Activated naive CD8-positive, alpha-beta T cell treated with anti-CD3 and anti-CD28 coated beads, Interleukin-2, amount 50 U/mL, for 24 hours (primary cell): ENCODE measurements around the gene MYOCOS.
"Not testable (repeated sequence)": the region's sequence is repeated elsewhere in the genome, so short reads cannot be mapped to it uniquely, and the experiment has no call there.

Experiments
- ATAC-seq: fragments of 150-1000 bp; cut with Tn5 transposase; one replicate; pipeline ENCODE4 v1.10.0; 2021
- DNase-seq: peaks from one replicate; pipeline ENCODE4 v3.0.0; 2021
- H3K27ac Mint-ChIP-seq: one replicate; pipeline ENCODE4 v1.8.0; 2021; ENCODE audit warnings: mild to moderate bottlenecking, mixed read lengths
- H3K27me3 Mint-ChIP-seq: one replicate; pipeline ENCODE4 v1.8.0; 2021; ENCODE audit warnings: mixed read lengths
- H3K36me3 Mint-ChIP-seq: one replicate; pipeline ENCODE4 v1.8.0; 2021; ENCODE audit warnings: low read depth, mixed read lengths
- H3K4me1 Mint-ChIP-seq: one replicate; pipeline ENCODE4 v1.8.0; 2021; ENCODE audit warnings: mixed read lengths
- H3K4me3 Mint-ChIP-seq: one replicate; pipeline ENCODE4 v1.8.0; 2021; ENCODE audit warnings: mild to moderate bottlenecking, moderate library complexity, mixed read lengths
- H3K9me3 Mint-ChIP-seq: one replicate; pipeline ENCODE4 v1.8.0; 2021; ENCODE audit warnings: mixed read lengths

MYOCOS gene, protein sequence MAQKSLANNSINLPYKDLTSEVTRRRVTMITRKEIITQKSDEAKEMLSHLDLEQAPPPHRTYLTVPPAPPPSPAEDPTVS

DNA sequence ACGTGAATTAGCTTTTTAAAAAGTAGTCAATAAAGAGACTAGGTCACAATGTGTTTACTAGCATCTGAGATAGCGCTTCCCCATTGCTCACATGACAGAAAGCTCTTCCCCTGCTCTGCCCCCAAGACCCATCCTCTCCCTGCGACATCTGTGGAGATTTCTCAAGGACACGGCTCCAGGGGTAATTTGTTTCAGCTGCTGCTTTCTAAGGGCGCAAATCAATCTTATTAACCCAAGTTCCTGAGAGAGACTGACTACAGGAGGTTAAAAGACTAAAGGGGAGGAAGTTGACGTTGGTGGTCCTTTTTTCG lies at the start of gene MYOCOS:
Gene MYOCOS, plus strand, starts transcription at position 92 of the 311 bp plus-strand sequence. CDS start 1,641 bp downstream, outside the sequence.
- Mint-ChIP-seq H3K4me3 (no peak within 1 kb of the TSS), H3K27ac (no peak within 1 kb of the TSS), H3K36me3 (no peaks in the 10 kb centered on the region), H3K4me1 (no peaks in the 10 kb centered on the region), H3K27me3 (no peaks in the 10 kb centered on the region), H3K9me3 (no peaks in the 10 kb centered on the region)
- DNase-seq (no peak), ATAC-seq (no peak)

DNA sequence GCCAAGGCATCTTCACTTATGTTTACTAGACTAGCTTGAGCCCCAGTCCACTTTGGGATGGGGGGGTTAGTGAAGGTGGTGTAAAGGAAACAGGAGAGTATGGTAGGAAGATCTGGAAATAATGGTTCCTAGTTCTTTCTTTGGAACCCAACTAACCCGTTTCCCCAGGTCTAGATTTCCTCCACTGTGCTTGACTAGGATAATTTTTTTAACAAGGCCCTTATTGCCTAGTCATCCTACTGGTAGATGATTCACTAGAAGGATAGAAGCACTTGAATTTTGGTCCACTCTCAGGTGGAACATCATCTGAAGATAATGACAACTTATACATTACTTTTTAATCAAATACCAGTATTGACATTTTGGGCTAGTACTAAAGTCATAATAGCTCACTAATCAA lies 45.9 kb upstream of the MYOCOS start:
- H3K36me3 Mint-ChIP-seq: peaks cover 59% of the 10 kb centered on the region
- no peak overlapping the region for H3K4me3 Mint-ChIP-seq
- no peaks in the 10 kb centered on the region for H3K27me3 Mint-ChIP-seq
- H3K9me3 Mint-ChIP-seq: no peaks in the 10 kb centered on the region
- ATAC-seq: no peak
- peaks cover 17% of the 10 kb centered on the region for H3K4me1 Mint-ChIP-seq
- H3K27ac Mint-ChIP-seq: peak overlapping the region; percentile 61
- no peak for DNase-seq

DNA sequence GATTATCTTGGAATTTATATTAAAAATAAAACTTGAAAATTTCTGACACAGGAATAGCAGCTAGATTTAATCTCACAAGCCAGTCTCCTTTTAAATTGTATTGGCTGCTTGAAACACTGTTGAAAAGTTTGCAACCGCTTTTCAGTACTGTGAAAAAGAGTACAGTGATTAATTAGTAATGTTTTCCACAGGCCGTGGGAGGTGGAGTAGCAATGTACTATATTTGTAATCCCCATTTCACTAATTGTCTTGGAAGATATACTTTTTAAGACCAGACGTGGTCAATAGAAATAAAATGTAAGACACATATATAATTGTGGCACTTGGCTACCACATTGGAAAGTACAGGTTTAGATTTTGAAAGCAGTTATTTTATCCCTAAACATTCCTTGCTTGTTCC lies 40.8 kb upstream of the MYOCOS start:
- no peaks in the 10 kb centered on the region for H3K27me3 Mint-ChIP-seq
- ATAC-seq (peak; percentile 43), DNase-seq (no peak)
- H3K36me3 Mint-ChIP-seq: peaks cover 67% of the 10 kb centered on the region
- H3K4me1 Mint-ChIP-seq: peaks cover 26% of the 10 kb centered on the region
- H3K4me3 Mint-ChIP-seq: no peak overlapping the region
- H3K9me3 Mint-ChIP-seq: no peaks in the 10 kb centered on the region
- peak overlapping the region; percentile 37 for H3K27ac Mint-ChIP-seq

DNA sequence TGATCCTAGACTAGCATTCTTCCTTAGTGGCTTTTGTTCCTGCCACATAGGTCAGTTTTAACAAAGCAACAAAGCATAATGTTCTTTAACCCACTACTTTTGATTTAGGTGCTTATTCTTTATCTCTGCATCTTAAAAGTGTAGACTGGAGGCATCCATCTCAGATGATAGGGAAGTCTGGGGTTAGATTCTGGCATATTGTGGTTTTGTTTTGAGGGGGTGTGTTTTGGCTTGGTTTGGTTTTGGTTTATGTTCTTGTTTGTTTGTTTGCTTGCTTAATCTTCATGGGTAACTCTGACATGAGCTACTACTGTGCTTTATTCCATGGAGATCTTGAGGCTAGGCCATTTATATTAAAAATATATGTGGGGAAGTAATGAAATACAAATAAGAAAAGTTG lies 40.3 kb upstream of the MYOCOS start:
- peaks cover 26% of the 10 kb centered on the region for H3K4me1 Mint-ChIP-seq
- peaks cover 68% of the 10 kb centered on the region for H3K36me3 Mint-ChIP-seq
- no peak for DNase-seq
- no peaks in the 10 kb centered on the region for H3K27me3 Mint-ChIP-seq
- no peak overlapping the region for H3K4me3 Mint-ChIP-seq
- ATAC-seq: no peak
- H3K27ac Mint-ChIP-seq: peak overlapping the region; percentile 37
- H3K9me3 Mint-ChIP-seq: no peaks in the 10 kb centered on the region

DNA sequence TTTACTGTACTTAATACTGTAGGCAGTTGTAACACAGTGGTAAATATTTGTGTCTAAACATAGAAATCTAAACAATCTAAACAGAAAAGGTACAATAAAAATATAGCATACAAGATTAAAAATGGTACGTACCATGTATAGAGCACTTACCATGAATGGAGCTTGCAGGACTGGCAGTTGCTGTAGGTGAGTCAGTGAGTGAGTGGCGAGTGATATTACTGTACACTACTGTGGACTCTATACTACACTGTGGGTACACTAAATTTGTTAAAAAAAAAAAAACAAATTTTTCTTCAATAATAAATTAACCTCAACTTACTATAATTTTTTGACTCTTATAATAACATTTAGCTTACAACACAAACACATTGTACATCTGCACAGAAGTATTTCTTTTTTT lies 39.5 kb upstream of the MYOCOS start:
- no peak for DNase-seq
- Mint-ChIP-seq H3K4me3 (no peak overlapping the region), H3K27ac (no peak overlapping the region), H3K9me3 (no peaks in the 10 kb centered on the region), H3K27me3 (no peaks in the 10 kb centered on the region), H3K36me3 (peaks cover 68% of the 10 kb centered on the region), H3K4me1 (peaks cover 26% of the 10 kb centered on the region)
- no peak for ATAC-seq

DNA sequence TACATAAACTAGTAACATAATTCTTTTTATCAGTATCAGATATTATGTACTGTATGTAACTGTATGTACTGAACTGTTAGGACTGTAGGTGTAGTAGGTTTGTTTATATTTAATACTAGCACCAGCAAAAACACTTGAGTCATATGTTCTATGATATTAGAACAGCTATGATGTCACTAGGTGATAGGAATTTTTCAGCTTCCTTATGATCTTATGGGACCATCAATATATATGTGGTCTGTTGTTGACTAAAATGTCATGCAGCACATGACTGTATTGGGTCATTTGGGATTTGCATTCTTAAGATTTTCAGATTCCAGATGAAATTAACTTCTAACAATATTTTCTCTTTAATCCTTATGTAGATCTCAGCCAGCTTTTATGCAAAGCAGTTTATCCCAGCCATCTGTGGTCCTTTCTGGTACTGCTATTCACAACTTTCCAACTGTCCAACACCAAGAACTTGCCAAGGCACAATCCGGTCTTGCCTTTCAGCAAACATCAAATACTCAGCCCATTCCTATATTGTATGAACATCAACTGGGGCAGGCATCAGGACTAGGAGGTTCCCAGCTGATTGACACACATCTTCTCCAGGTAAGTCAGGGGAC lies 38.3 kb upstream of the MYOCOS start:
- H3K27ac Mint-ChIP-seq: peak overlapping the region; percentile 65
- H3K4me1 Mint-ChIP-seq: peaks cover 27% of the 10 kb centered on the region
- no peak overlapping the region for H3K4me3 Mint-ChIP-seq
- no peaks in the 10 kb centered on the region for H3K9me3 Mint-ChIP-seq
- no peaks in the 10 kb centered on the region for H3K27me3 Mint-ChIP-seq
- H3K36me3 Mint-ChIP-seq: peaks cover 73% of the 10 kb centered on the region
- no peak for DNase-seq
- no peak for ATAC-seq

DNA sequence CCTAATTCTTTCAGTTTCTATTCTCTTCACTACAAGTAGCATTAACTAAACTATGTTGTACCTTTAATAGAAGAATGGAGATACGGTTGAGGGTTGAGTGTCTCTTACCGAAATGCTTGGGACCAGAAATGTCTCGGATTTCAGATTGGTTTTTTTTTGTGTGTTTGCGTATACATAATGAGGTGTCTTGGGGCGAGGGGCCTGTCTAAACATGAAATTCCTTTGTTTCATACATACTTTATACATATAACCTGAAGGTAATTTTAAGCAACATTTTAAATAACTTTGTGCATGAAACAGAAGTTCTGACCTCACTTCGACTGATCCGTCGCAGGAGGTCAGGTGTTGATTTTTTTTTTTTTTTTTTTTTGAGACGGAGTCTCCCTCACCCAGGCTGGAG lies 36.3 kb upstream of the MYOCOS start:
- ATAC-seq: no peak
- DNase-seq: no peak
- H3K27ac Mint-ChIP-seq: peak overlapping the region; percentile 1
- peaks cover 76% of the 10 kb centered on the region for H3K36me3 Mint-ChIP-seq
- no peak overlapping the region for H3K4me3 Mint-ChIP-seq
- H3K27me3 Mint-ChIP-seq: no peaks in the 10 kb centered on the region
- H3K4me1 Mint-ChIP-seq: peaks cover 30% of the 10 kb centered on the region
- H3K9me3 Mint-ChIP-seq: no peaks in the 10 kb centered on the region

DNA sequence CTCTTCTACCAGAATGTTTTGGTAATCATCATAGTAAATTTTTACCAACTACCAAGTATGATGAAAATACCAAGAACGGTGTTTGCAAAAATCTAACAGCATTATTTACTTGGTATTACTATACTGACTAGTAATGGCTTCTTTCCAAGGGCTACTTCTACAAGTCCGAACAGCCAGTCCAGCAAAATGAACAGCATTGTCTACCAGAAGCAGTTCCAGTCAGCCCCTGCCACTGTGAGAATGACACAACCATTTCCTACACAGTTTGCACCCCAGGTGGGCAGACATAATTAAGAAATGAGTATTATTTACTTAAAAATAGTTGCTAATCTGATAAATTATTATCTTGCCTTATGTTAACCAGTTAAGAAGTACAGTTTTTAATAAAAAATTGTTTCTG lies 33.8 kb upstream of the MYOCOS start:
- H3K36me3 Mint-ChIP-seq: peaks cover 81% of the 10 kb centered on the region
- H3K27ac Mint-ChIP-seq: no peak overlapping the region
- no peak for ATAC-seq

DNA sequence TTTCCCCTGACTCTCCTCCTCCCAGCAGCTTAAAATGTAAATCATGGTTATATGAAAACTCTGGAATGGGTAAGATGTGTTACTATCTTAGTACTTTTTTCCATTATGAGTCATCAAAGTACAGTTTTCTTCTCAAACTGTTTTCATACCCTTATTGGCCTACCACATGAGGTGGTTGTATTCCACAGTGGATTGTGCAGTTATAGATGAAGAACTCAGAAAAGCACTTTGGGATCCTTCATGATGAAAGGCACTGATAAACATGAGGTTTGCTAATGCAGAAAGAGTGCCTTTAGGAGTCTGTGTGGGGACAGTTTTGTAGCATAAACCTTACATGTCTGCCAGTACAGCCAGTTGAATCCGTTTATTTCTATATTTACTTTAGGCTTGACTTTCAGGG lies 32.0 kb upstream of the MYOCOS start:
- DNase-seq (no peak), ATAC-seq (peak; percentile 72)
- Mint-ChIP-seq H3K27me3 (no peaks in the 10 kb centered on the region), H3K4me3 (no peak overlapping the region), H3K9me3 (no peaks in the 10 kb centered on the region), H3K36me3 (peaks cover 78% of the 10 kb centered on the region), H3K27ac (peak overlapping the region; percentile 79), H3K4me1 (peaks cover 17% of the 10 kb centered on the region)

More for the DNA sequence above, 33.8 kb upstream of the MYOCOS start:
- no peaks in the 10 kb centered on the region for H3K9me3 Mint-ChIP-seq
- peaks cover 17% of the 10 kb centered on the region for H3K4me1 Mint-ChIP-seq
- H3K4me3 Mint-ChIP-seq: no peak overlapping the region
- no peak for DNase-seq
- H3K27me3 Mint-ChIP-seq: no peaks in the 10 kb centered on the region

DNA sequence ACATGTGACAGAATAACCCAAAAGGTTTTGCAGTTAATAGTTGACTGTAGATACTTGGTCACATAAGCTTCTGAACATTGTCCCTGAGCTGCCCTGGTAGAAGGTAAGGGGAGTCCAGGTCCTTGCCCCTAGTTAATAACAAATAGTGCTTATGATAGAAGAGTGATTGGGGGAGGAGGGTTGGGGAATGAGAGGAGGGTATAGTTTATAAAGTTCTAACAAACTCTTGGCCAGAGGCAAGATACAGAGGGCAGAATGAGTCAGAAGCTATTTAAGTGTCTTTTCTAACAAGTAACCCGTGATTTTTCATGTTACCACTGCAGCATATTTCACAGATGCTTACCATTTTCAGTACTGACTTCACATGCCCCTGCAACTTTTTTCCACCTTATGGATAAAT lies 26.7 kb upstream of the MYOCOS start:
- ATAC-seq (peak; percentile 28), DNase-seq (no peak)
- no peaks in the 10 kb centered on the region for H3K27me3 Mint-ChIP-seq
- H3K9me3 Mint-ChIP-seq: no peaks in the 10 kb centered on the region
- no peak overlapping the region for H3K4me3 Mint-ChIP-seq
- H3K4me1 Mint-ChIP-seq: no peaks in the 10 kb centered on the region
- H3K36me3 Mint-ChIP-seq: peaks cover 44% of the 10 kb centered on the region
- no peak overlapping the region for H3K27ac Mint-ChIP-seq

DNA sequence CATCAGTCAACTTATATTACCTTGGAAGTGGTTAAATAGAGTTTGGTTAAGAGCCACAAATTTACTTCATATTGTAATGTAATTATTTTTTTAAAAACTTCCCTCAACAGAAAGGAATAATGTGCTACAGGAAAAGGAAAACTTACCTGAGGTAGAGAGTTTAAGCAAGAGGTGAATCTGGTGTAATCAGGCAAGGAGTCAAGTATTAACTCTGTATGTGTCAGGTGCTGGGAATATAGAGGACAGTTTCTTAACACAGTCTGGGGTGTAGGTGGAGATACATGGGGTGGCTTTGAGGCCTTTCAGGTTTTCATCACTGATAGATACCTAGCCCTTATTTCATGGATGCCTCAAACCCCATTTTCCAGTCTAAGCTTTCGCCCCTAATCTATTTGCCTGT lies 25.9 kb upstream of the MYOCOS start:
- Mint-ChIP-seq H3K9me3 (no peaks in the 10 kb centered on the region), H3K36me3 (peaks cover 36% of the 10 kb centered on the region)
- ATAC-seq: peak; percentile 33

DNA sequence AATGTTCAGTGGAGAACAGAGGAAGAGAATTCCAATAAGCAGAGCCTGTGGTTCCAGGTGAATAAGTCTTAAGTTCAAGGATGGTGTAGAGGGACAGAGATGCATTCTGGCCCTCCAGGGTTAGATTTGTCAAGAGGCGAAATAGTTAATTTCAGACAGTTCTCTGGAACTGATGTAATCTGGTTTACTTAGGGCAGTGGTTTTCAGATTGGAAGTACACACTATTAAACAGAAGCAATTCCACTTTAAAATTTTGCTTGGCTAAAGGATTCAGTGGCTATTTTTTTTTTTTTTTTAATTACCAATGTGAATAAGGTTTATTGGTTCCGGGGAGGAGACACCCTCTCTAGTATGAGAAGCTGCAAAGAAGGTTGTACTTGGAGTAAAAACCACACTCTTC lies 25.3 kb upstream of the MYOCOS start:
- DNase-seq: no peak
- no peaks in the 10 kb centered on the region for H3K27me3 Mint-ChIP-seq
- H3K27ac Mint-ChIP-seq: no peak overlapping the region
- H3K36me3 Mint-ChIP-seq: peaks cover 30% of the 10 kb centered on the region
- no peak for ATAC-seq
- H3K4me3 Mint-ChIP-seq: no peak overlapping the region
- H3K4me1 Mint-ChIP-seq: no peaks in the 10 kb centered on the region
- no peaks in the 10 kb centered on the region for H3K9me3 Mint-ChIP-seq

More for the DNA sequence above, 25.9 kb upstream of the MYOCOS start:
- DNase-seq: no peak
- no peaks in the 10 kb centered on the region for H3K27me3 Mint-ChIP-seq
- no peak overlapping the region for H3K4me3 Mint-ChIP-seq
- no peaks in the 10 kb centered on the region for H3K4me1 Mint-ChIP-seq
- H3K27ac Mint-ChIP-seq: peak overlapping the region; percentile 10

DNA sequence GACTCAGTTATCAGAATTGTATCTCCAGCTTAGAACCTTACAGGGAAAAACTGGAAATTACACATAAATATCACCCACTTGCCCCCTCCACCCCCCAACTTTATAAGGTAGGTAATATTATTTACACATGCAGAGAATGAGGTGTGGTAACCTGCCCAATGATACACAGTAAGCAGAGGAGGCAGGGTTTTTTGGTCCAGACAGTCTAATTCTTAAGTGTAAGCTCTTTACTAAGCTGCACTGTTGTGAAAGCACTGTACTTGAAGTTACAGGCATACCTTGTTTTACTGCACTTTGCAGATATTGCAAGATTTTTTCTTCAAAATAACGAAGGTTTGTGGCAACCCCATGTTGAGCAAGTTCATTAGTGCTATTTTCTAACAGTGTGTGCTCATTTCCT lies 24.8 kb upstream of the MYOCOS start:
- DNase-seq (no peak), ATAC-seq (no peak)
- Mint-ChIP-seq H3K9me3 (no peaks in the 10 kb centered on the region), H3K27ac (no peak overlapping the region), H3K36me3 (peaks cover 28% of the 10 kb centered on the region), H3K4me3 (no peak overlapping the region), H3K4me1 (no peaks in the 10 kb centered on the region), H3K27me3 (no peaks in the 10 kb centered on the region)

DNA sequence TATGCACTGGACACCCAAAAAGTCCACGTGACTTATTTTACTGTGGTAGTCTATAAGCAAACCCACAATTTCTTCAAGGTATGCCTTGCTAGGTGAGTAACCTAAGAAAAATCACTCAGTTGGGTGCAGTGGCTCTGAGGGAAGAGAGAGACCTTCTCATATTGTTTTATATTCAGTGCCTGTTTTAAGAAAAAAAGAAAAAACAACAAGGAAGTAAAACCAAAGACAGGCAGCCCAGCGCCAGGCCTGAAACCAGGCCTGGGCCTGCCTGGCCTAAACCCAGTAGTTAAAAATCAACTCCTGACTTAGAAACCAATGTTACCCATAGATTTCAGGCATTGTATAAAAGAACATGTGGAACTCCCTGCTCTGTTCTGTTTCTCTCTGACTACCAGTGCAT lies 21.7 kb upstream of the MYOCOS start:
- H3K4me3 Mint-ChIP-seq, H3K4me1 Mint-ChIP-seq, ATAC-seq: not testable (repeated sequence)

DNA sequence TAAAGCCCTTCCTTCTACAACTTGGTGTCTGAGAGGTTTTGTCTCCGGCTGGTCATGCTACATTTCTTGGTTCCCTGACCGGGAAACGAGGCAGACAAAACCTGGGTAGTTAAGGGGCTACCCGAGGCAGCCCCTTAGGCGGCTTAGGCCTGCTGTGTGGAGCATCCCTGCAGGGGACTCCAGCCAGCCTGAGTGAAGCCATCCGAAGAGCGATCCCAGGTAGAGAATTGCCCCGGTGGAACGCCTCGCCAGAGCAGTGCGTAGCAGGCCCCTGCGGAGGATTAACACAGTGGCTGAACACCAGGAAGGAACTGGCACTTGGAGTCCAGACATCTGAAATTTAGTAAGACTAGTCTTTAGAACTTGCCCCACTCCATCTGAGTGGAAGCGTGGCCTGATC lies 21.2 kb upstream of the MYOCOS start:
- Mint-ChIP-seq H3K27me3 (no peaks in the 10 kb centered on the region), H3K4me1 (no peaks in the 10 kb centered on the region), H3K27ac (no peak overlapping the region), H3K9me3 (no peaks in the 10 kb centered on the region), H3K36me3 (peaks cover 7% of the 10 kb centered on the region), H3K4me3 (no peak overlapping the region)
- ATAC-seq (no peak), DNase-seq (no peak)

More for the DNA sequence above, 21.7 kb upstream of the MYOCOS start:
- not testable (repeated sequence) for H3K9me3 Mint-ChIP-seq, H3K27me3 Mint-ChIP-seq, H3K27ac Mint-ChIP-seq, DNase-seq, H3K36me3 Mint-ChIP-seq

DNA sequence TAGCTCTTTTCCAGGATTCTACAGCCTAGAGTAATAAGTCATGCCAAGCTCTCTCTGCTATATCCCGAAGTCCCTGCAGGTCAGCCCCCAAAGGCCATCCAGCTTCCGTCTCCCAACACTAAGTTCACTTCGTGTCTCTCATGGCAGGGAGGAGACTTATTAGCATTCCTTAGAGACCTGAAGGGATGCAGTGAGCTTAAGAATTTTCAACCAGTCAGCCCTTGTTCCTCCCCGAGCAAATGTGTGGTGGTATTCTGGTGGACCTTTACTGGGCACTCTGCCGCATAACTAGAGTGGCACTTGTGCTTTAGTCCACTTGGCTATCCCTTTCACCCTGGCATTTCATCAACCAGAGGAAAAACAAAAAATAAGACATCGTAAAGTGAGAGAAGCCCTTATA lies 19.0 kb upstream of the MYOCOS start:
- ATAC-seq, H3K36me3 Mint-ChIP-seq, DNase-seq, H3K27me3 Mint-ChIP-seq, H3K27ac Mint-ChIP-seq, H3K4me1 Mint-ChIP-seq, H3K4me3 Mint-ChIP-seq, H3K9me3 Mint-ChIP-seq: not testable (repeated sequence)
